ENCODE data around the gene UBE2D2.

GRCh38 chr5:139639619-139640380 is 78.7 kb downstream of the UBE2D2 start:
- TF ChIP-seq EZH2 (IDR thresholded peaks at IDR 0.05; ENCODE audit: insufficient read depth, poor library complexity, severe bottlenecking): no peak
- TF ChIP-seq EZH2phosphoT487 (IDR thresholded peaks at IDR 0.05; ENCODE audit: insufficient read depth, low read depth): no peak

All from GM23248 (cell line).